ENCODE data around the gene CFAP299.

DNA sequence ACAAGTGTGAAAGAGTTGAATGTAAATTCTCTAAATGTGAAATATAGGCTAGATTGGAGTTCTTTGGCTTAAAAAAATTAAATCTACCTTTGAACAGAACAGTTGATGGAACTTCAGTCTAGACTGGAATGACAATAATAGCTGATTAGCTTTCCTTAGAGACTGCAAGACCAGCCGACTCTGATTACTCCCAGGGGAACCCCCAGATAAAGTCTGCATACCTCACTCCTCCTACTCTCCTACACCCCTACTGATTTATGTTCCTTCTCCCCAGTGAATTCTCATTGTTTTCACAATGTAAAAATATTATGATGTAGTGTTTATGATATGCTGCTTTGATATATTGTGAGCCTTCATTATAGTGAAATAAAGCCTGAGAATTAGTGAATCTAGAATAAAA, 241.3 kb downstream of the CFAP299 start:
- TF ChIP-seq CTCF (conservative IDR thresholded peaks at IDR 0.05; ENCODE audit: low read length) (no peak), EZH2phosphoT487 (IDR thresholded peaks at IDR 0.05; ENCODE audit: borderline replicate concordance) (no peak)

Data from Loucy (cell line).